H9 (cell line): ENCODE data around the gene WLS. TPM values are rescaled to one million over a fixed set of nuclear protein-coding genes. Genes with fewer than 3 reads are reported as not detected.

Experiments
- DNase-seq: peaks from one replicate; pipeline ENCODE4 v3.0.0-alpha.2; 2017
- H2AFZ ChIP-seq: one replicate; pipeline ENCODE4 v1.6.1; 2013; ENCODE audit warnings: mild to moderate bottlenecking, low read length, control low read depth, moderate library complexity
- H2AK5ac ChIP-seq: 2 replicates; pipeline ENCODE4 v1.6.1; 2013; ENCODE audit warnings: low read length, control low read depth, mixed read lengths; ENCODE audit not compliant: insufficient read length
- H2BK120ac ChIP-seq: one replicate; pipeline ENCODE4 v1.6.1; 2013; ENCODE audit warnings: low read depth, mild to moderate bottlenecking, low read length, control low read depth, inconsistent platforms; ENCODE audit not compliant: poor library complexity, severe bottlenecking
- H2BK12ac ChIP-seq: 2 replicates; pipeline ENCODE4 v1.6.1; 2013; ENCODE audit warnings: low read length, control low read depth, mixed read lengths, low read depth; ENCODE audit not compliant: insufficient read length
- H2BK15ac ChIP-seq: 2 replicates; pipeline ENCODE4 v1.6.1; 2013; ENCODE audit warnings: low read depth, low read length, control low read depth
- H2BK20ac ChIP-seq: one replicate; pipeline ENCODE4 v1.6.1; 2013; ENCODE audit warnings: low read depth, mild to moderate bottlenecking, low read length, control low read depth, inconsistent platforms; ENCODE audit not compliant: poor library complexity, severe bottlenecking
- H2BK5ac ChIP-seq: 2 replicates; pipeline ENCODE4 v1.6.1; 2013; ENCODE audit warnings: low read length, control low read depth, mixed read lengths; ENCODE audit not compliant: insufficient read length
- H3K14ac ChIP-seq: 2 replicates; pipeline ENCODE4 v1.6.1; 2013; ENCODE audit warnings: low read length, control low read depth; ENCODE audit not compliant: insufficient read depth
- H3K18ac ChIP-seq: 2 replicates; pipeline ENCODE4 v1.6.1; 2013; ENCODE audit warnings: low read depth, mild to moderate bottlenecking, mixed read lengths, low read length, control low read depth; ENCODE audit not compliant: insufficient read length
- H3K23ac ChIP-seq: 2 replicates; pipeline ENCODE4 v1.6.1; 2013; ENCODE audit warnings: low read length, control low read depth, mixed read lengths, low read depth; ENCODE audit not compliant: insufficient read length
- H3K23me2 ChIP-seq: 2 replicates; pipeline ENCODE4 v1.6.1; 2013; ENCODE audit warnings: low read depth, mild to moderate bottlenecking, mixed read lengths, low read length, control low read depth; ENCODE audit not compliant: insufficient read length, poor library complexity, severe bottlenecking
- H3K27ac ChIP-seq: 2 replicates; pipeline ENCODE4 v1.5.1; 2013; ENCODE audit warnings: low read length, control low read depth, mixed read lengths, low read depth; ENCODE audit not compliant: insufficient read length
- H3K27me3 ChIP-seq: 2 replicates; pipeline ENCODE4 v1.6.1; 2013; ENCODE audit warnings: low read length, control low read depth, inconsistent platforms; ENCODE audit not compliant: insufficient read depth
- H3K4ac ChIP-seq: 2 replicates; pipeline ENCODE4 v1.6.1; 2013; ENCODE audit warnings: low read depth, mild to moderate bottlenecking, control low read depth, inconsistent platforms, low read length, moderate library complexity
- H3K4me1 ChIP-seq: 2 replicates; pipeline ENCODE4 v1.6.1; 2013; ENCODE audit warnings: low read length, control low read depth, inconsistent platforms; ENCODE audit not compliant: insufficient read depth
- H3K4me2 ChIP-seq: 2 replicates; pipeline ENCODE4 v1.6.1; 2013; ENCODE audit warnings: low read length, control low read depth, mixed read lengths; ENCODE audit not compliant: insufficient read length, insufficient read depth
- H3K56ac ChIP-seq: 2 replicates; pipeline ENCODE4 v1.6.1; 2013; ENCODE audit warnings: low read depth, mild to moderate bottlenecking, mixed read lengths, low read length, control low read depth; ENCODE audit not compliant: insufficient read length
- H3K79me1 ChIP-seq: 2 replicates; pipeline ENCODE4 v1.6.1; 2013; ENCODE audit warnings: low read depth, mild to moderate bottlenecking, moderate library complexity, low read length, control low read depth, inconsistent platforms; ENCODE audit not compliant: insufficient read depth, poor library complexity, severe bottlenecking
- H3K79me2 ChIP-seq: 2 replicates; pipeline ENCODE4 v1.6.1; 2013; ENCODE audit warnings: low read length, control low read depth, inconsistent platforms; ENCODE audit not compliant: insufficient read depth
- H3K9ac ChIP-seq: 2 replicates; pipeline ENCODE4 v1.6.1; 2013; ENCODE audit warnings: low read length, control low read depth, mixed read lengths; ENCODE audit not compliant: insufficient read length; ENCODE audit errors: extremely low read depth
- H3K9me3 ChIP-seq: one replicate; pipeline ENCODE4 v1.6.1; 2013; ENCODE audit warnings: low read depth, low read length, inconsistent platforms; ENCODE audit not compliant: control insufficient read depth
- H3T11ph ChIP-seq: one replicate; pipeline ENCODE4 v1.6.1; 2013; ENCODE audit warnings: mild to moderate bottlenecking, low read length, control low read depth, inconsistent platforms
- H4K20me1 ChIP-seq: one replicate; pipeline ENCODE4 v1.6.1; 2013; ENCODE audit not compliant: control insufficient read depth, insufficient read length, insufficient read depth
- H4K5ac ChIP-seq: 2 replicates; pipeline ENCODE4 v1.6.1; 2013; ENCODE audit warnings: low read depth, mild to moderate bottlenecking, mixed read lengths, low read length, control low read depth; ENCODE audit not compliant: insufficient read length
- H4K8ac ChIP-seq: replicated peaks from 2 replicates; pipeline ENCODE4 v1.6.1; 2013; ENCODE audit warnings: low read length, control low read depth, mixed read lengths, low read depth; ENCODE audit not compliant: insufficient read length
- H4K91ac ChIP-seq: 2 replicates; pipeline ENCODE4 v1.6.1; 2013; ENCODE audit warnings: low read depth, mild to moderate bottlenecking, moderate library complexity, mixed read lengths, low read length, control low read depth; ENCODE audit not compliant: insufficient read length
- H3K27ac Mint-ChIP-seq, 3 experiments: 2 replicates in 2 of 3; 3 replicates in 1 of 3; pipeline ENCODE4 v1.8.0; 2020 to 2021; ENCODE audit warnings: mixed read lengths in 3 of 3, mild to moderate bottlenecking in 1 of 3, moderate library complexity in 1 of 3
- H3K27me3 Mint-ChIP-seq: 2 replicates; pipeline ENCODE4 v1.8.0; 2021; ENCODE audit warnings: low read depth, mild to moderate bottlenecking, moderate library complexity, mixed read lengths
- H3K36me3 Mint-ChIP-seq, 3 experiments: 2 replicates in 2 of 3; 3 replicates in 1 of 3; pipeline ENCODE4 v1.8.0; 2020 to 2021; ENCODE audit warnings: low read depth in 3 of 3, mixed read lengths in 3 of 3; ENCODE audit not compliant: insufficient read depth in 1 of 3
- H3K4me1 Mint-ChIP-seq, 2 experiments: 2 replicates each; pipeline ENCODE4 v1.8.0; 2020; ENCODE audit warnings: mixed read lengths in 2 of 2
- H3K4me3 Mint-ChIP-seq, 2 experiments: 2 replicates in 1 of 2; 3 replicates in 1 of 2; pipeline ENCODE4 v1.8.0; 2020 to 2021; ENCODE audit warnings: mild to moderate bottlenecking in 2 of 2, mixed read lengths in 2 of 2, moderate library complexity in 1 of 2
- H3K9me3 Mint-ChIP-seq, 2 experiments: 2 replicates in 1 of 2; 3 replicates in 1 of 2; pipeline ENCODE4 v1.8.0; 2020; ENCODE audit warnings: mild to moderate bottlenecking in 2 of 2, mixed read lengths in 2 of 2, moderate library complexity in 1 of 2
- CTCF ChIP-seq: fragments of 200-600 bp; sonication (generic); conservative IDR thresholded peaks from 3 replicates; pipeline ENCODE4 v1.8.0; 2021; ENCODE audit warnings: antibody characterized with exemption, mild to moderate bottlenecking
- WGBS: extraction: QIAGEN DNeasy Blood & Tissue Kit; methylation state at CpG from one replicate; pipeline ENCODE4 v1.1.7; 2013; ENCODE audit warnings: missing lambda C conversion rate, low lambda C conversion rate, mixed read lengths; ENCODE audit not compliant: insufficient read length; ENCODE audit errors: extremely low coverage; 5-methylcytosine and 5-hydroxymethylcytosine counted together
- total RNA-seq: library from RNA; stranded (reverse); gene quantifications from 2 replicates; pipeline ENCODE4 v1.2.1, GENCODE V29; 2021

WLS gene
- total RNA-seq, 1 experiment from 2014 or later, result 0.94 TPM

- Histone ChIP-seq H3K4me1 (no peaks in the 10 kb centered on the region), H3K79me2 (no peaks in the 10 kb centered on the region), H3K9me3 (no peaks in the 10 kb centered on the region), H2AK5ac (no peak overlapping the region), H3K23me2 (no peaks in the 10 kb centered on the region), H2BK12ac (no peak overlapping the region), H2BK15ac (no peak overlapping the region), H2BK5ac (no peak overlapping the region), H3K14ac (no peak overlapping the region), H3K79me1 (no peaks in the 10 kb centered on the region), H3K27ac (no peak overlapping the region), H3K4me2 (no peak overlapping the region), H3K23ac (no peak overlapping the region), H4K5ac (no peak overlapping the region), H3T11ph (no peak overlapping the region), H2AFZ (no peak overlapping the region), H3K56ac (no peak overlapping the region), H2BK20ac (no peak overlapping the region), H4K91ac (no peak overlapping the region), H2BK120ac (no peak overlapping the region), H3K9ac (no peak overlapping the region), H4K20me1 (no peaks in the 10 kb centered on the region), H3K18ac (no peak overlapping the region), H3K4ac (no peak overlapping the region), H4K8ac (no peak overlapping the region), H3K27me3 (no peaks in the 10 kb centered on the region)
- no peak for TF ChIP-seq CTCF
- peaks cover 0 to 6% of the 10 kb centered on the region in 2 experiments; a peak in 2 of 4 replicates for H3K4me1 Mint-ChIP-seq
- no CpG with 5 or more reads among the region's 3 CpGs for WGBS
- DNase-seq, result no peak
- H3K27ac Mint-ChIP-seq, result no peak overlapping the region
- peaks cover 0 to 8% of the 10 kb centered on the region in 2 experiments; a peak in 1 of 5 replicates for H3K9me3 Mint-ChIP-seq
- peaks cover 9% of the 10 kb centered on the region for H3K27me3 Mint-ChIP-seq
- no peak overlapping the region for H3K4me3 Mint-ChIP-seq
- H3K36me3 Mint-ChIP-seq, result peaks cover 0 to 5% (median 0%) of the 10 kb centered on the region in 3 experiments; a peak in 1 of 7 replicates
Measured at GRCh38 chr1:68113966-68114365, 118.4 kb downstream of the WLS start.
